DOHH2 (cell line): ENCODE measurements around the gene SRBD1.

Experiments used
- CTCF ChIP-seq: fragments of 200-600 bp; sonication (generic); IDR thresholded peaks from one replicate; pipeline ENCODE4 v1.5.1; 2014; ENCODE audit warnings: antibody characterized with exemption, mild to moderate bottlenecking, low read depth, low read length; ENCODE audit not compliant: poor library complexity, severe bottlenecking
- EZH2phosphoT487 ChIP-seq: fragments of 200-600 bp; sonication (generic); IDR thresholded peaks from 2 replicates; pipeline ENCODE4 v1.6.1; 2017; ENCODE audit warnings: borderline replicate concordance, mild to moderate bottlenecking, antibody characterized with exemption, low read length, moderate library complexity, mixed read lengths

DNA sequence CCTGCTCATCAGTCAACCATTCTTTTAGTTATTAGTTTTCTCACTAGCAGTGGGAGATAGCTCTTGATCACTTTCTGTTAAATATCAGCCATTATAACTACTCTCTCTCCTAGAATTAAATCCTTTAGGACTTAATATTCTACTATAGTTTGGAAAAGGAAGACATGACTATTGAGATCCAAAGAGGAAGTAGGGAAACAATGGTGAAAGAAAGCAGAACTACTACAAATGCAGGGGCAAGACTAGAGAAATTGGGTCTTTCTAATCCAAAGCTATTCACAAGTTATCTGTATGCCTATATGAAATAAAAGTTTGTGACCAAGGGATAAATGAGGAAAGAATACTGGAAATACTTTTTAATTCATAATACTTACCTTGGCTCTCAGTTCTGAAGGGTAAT lies 65.1 kb downstream of the SRBD1 start:
- TF ChIP-seq EZH2phosphoT487: no peak
- no peak for TF ChIP-seq CTCF
